Kidney (tissue), 14 donors: ENCODE data around the gene MFNG. TPM values are rescaled to one million over a fixed set of nuclear protein-coding genes. Genes with fewer than 3 reads are reported as not detected.

Experiments used
- DNase-seq, 5 donors: peaks; one replicate each; pipeline ENCODE4 v3.0.0-alpha.2; 2013 to 2020
- FAIRE-seq: peaks from 2 replicates; lab custom pipeline; 2012; peaks lifted over from hg19 to GRCh38; lab: Jason Lieb, UNC
- H3K27ac ChIP-seq, 2 donors: one replicate each; pipeline ENCODE4 v1.7.0; 2013; ENCODE audit warnings: low read depth in 2 of 2, low read length in 2 of 2, inconsistent platforms in 1 of 2
- H3K27me3 ChIP-seq: one replicate; pipeline ENCODE4 v1.7.1; 2013; ENCODE audit warnings: low read length, inconsistent platforms; ENCODE audit not compliant: control insufficient read depth, insufficient read depth
- H3K36me3 ChIP-seq, 3 donors: one replicate each; pipeline versions ENCODE4 v1.7.0 to v1.7.1; 2013; ENCODE audit warnings: low read length in 3 of 3, control low read depth in 1 of 3, inconsistent platforms in 1 of 3; ENCODE audit not compliant: insufficient read depth in 3 of 3, control insufficient read depth in 2 of 3
- H3K4me1 ChIP-seq, 3 donors: one replicate each; pipeline versions ENCODE4 v1.7.0 to v1.7.1; 2013; ENCODE audit warnings: low read length in 3 of 3, inconsistent platforms in 1 of 3, low read depth in 1 of 3; ENCODE audit not compliant: control insufficient read depth in 2 of 3, insufficient read depth in 2 of 3
- H3K4me3 ChIP-seq, 3 donors: one replicate each; pipeline versions ENCODE4 v1.7.0 to v1.8.1; 2013; ENCODE audit warnings: low read length in 3 of 3, control low read depth in 1 of 3, inconsistent platforms in 1 of 3
- H3K9ac ChIP-seq, 3 donors: one replicate each; pipeline versions ENCODE4 v1.7.0 to v1.7.1; 2013; ENCODE audit warnings: low read length in 3 of 3, control low read depth in 1 of 3, inconsistent platforms in 1 of 3
- H3K9me3 ChIP-seq, 3 donors: one replicate each; pipeline versions ENCODE4 v1.7.0 to v1.7.1; 2013; ENCODE audit warnings: low read length in 3 of 3, control low read depth in 1 of 3, inconsistent platforms in 1 of 3; ENCODE audit not compliant: control insufficient read depth in 2 of 3, insufficient read depth in 1 of 3
- intact Hi-C: fragments of 100-400 bp; cut with DNase I; formaldehyde crosslinking; loops from one replicate; pipeline ENCODE4 v1.11.1; 2022
- polyA plus RNA-seq: library from polyadenylated mRNA; stranded (reverse); fragments of 350-450 nt; fragmentation: Illumina TruSeq; extraction: RNeasy Lipid Tissue Mini Kit (QIAGEN cat#74804); gene quantifications from one replicate; pipeline ENCODE4 v1.2.3, GENCODE V29; 2014; ENCODE audit warnings: low read depth, low replicate concordance; ENCODE audit not compliant: insufficient read depth
- total RNA-seq: library from RNA; stranded (reverse); fragmentation: NEBNext Ultra II Directional; extraction: Animal tissue kit (Norgen Biotek cat#: 25700); gene quantifications from one replicate; pipeline ENCODE4 v1.2.1, GENCODE V29; 2021
- TF ChIP-seq, protein P1 (sequence below): IDR thresholded peaks from 3 replicates; pipeline ENCODE4 v1.5.1; 2012; ENCODE audit warnings: mild to moderate bottlenecking, moderate library complexity, borderline replicate concordance; ENCODE audit not compliant: insufficient read depth; ENCODE audit errors: extremely low read depth
- donor health status: control.
- donor health status: control.
- donor health status: control.
- donor health status: control.
- donor health status: control.
- donor health status: DM: yes; HTN: yes; CAD: no.
- donor health status: Normal renal cell carcinoma (clear cell type).

Gene MFNG
- total and polyA plus RNA-seq, 2 donors from 2014 or later, result 9.1 to 31.1 TPM

GRCh38 chr22:37455896-37456295 lies 30.3 kb downstream of the MFNG start:
- TF ChIP-seq, protein P1, sequence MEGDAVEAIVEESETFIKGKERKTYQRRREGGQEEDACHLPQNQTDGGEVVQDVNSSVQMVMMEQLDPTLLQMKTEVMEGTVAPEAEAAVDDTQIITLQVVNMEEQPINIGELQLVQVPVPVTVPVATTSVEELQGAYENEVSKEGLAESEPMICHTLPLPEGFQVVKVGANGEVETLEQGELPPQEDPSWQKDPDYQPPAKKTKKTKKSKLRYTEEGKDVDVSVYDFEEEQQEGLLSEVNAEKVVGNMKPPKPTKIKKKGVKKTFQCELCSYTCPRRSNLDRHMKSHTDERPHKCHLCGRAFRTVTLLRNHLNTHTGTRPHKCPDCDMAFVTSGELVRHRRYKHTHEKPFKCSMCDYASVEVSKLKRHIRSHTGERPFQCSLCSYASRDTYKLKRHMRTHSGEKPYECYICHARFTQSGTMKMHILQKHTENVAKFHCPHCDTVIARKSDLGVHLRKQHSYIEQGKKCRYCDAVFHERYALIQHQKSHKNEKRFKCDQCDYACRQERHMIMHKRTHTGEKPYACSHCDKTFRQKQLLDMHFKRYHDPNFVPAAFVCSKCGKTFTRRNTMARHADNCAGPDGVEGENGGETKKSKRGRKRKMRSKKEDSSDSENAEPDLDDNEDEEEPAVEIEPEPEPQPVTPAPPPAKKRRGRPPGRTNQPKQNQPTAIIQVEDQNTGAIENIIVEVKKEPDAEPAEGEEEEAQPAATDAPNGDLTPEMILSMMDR, result no peak
- intact Hi-C loops, result no loop called here
- H3K9me3 ChIP-seq, result no peaks in the 10 kb centered on the region
- DNase-seq (no peak), FAIRE-seq (no peak)
- H3K27me3 ChIP-seq, result no peaks in the 10 kb centered on the region
- H3K4me1 ChIP-seq, result no peaks in the 10 kb centered on the region
- no peak overlapping the region for H3K4me3 ChIP-seq
- H3K27ac ChIP-seq, result no peak overlapping the region
- no peak overlapping the region for H3K9ac ChIP-seq
- H3K36me3 ChIP-seq, result no peaks in the 10 kb centered on the region

- DNase-seq, result peak in 2 of 5 donors; percentile 29 to 38
- TF ChIP-seq, protein P1, result no peak
- no peak overlapping the region for H3K4me3 ChIP-seq
- no peaks in the 10 kb centered on the region for H3K36me3 ChIP-seq
- H3K27ac ChIP-seq, result no peak overlapping the region
- intact Hi-C loops, result no loop called here
- no peaks in the 10 kb centered on the region for H3K4me1 ChIP-seq
- no peaks in the 10 kb centered on the region for H3K9me3 ChIP-seq
- H3K9ac ChIP-seq, result no peak overlapping the region
- FAIRE-seq, result no peak
- H3K27me3 ChIP-seq, result no peaks in the 10 kb centered on the region
Observed at GRCh38 chr22:37454857-37455686, 31.1 kb downstream of the MFNG start.

DNA sequence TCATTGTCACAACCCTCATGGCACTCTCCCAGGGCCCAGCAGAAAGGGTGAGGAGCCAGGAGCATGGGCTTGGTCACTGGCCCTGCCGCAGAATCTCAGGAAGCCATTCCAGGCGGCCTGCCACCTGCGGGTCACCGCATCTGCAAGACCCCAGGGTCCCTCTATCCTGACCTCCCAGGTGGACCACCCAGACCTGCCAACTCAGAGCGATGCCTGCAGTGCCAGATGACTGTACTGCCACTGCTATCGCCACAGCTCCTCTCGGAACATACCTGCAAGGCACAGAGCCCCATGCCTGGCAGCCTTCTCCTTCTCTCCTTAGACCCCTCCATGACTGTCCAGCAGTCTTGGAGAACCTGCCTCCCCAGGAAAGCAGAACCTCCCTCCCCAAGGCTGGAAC lies 32.5 kb downstream of the MFNG start:
- FAIRE-seq (no peak), DNase-seq (no peak)
- Histone ChIP-seq H3K9me3 (no peaks in the 10 kb centered on the region), H3K9ac (no peak overlapping the region), H3K36me3 (no peaks in the 10 kb centered on the region), H3K4me3 (no peak overlapping the region), H3K27ac (no peak overlapping the region), H3K4me1 (no peaks in the 10 kb centered on the region), H3K27me3 (no peaks in the 10 kb centered on the region)
- intact Hi-C loops, result no loop called here
- TF ChIP-seq, protein P1, result no peak
